Activated gamma-delta T cell treated with anti-CD3 and anti-CD28 coated beads, Interleukin-2, amount 50 U/mL, for 16 hours (primary cell): ENCODE measurements around the gene PALD1.

ENCODE experiments used
- DNase-seq: peaks from one replicate; pipeline ENCODE4 v3.0.0-alpha.2; 2020; ENCODE audit warnings: low read depth

Gene PALD1

DNA sequence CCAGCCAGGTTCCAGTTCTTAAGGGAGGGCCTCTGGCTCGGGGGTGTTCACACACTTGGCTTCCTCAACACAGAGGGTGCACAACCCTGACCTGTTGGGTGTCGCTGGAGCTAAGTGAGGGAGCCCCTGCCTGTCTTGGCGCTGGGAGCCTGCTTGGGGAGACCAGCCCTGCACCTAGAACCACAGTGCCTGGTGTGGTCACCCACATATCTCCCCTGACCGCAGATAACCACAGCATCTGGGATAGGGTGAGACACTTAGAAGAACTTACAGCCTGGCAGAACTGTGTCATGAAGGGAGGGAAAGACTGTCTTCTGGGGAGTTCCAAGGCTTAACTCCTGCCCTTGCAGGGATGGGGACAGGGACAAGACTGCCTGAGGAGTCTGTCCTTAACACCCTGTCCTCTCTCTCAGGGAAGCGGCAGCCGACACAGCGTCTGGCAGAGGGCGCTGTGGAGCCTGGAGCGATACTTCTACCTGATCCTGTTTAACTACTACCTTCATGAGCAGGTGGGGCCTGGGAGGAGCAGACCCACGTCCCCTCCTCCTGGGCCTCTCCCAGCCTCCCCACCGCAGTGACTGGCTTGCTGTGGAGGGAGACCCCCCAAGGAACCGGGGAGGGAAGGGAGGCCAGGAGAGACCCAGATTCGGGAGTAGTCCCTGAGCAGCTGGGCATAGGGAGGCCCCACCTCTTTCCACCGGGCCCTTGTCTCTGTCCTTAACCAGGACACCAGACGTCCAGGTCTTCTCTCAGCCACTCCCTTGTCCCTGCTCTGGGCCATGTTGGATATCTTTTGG is 59.0 kb downstream of the PALD1 start:
- DNase-seq = no peak

DNA sequence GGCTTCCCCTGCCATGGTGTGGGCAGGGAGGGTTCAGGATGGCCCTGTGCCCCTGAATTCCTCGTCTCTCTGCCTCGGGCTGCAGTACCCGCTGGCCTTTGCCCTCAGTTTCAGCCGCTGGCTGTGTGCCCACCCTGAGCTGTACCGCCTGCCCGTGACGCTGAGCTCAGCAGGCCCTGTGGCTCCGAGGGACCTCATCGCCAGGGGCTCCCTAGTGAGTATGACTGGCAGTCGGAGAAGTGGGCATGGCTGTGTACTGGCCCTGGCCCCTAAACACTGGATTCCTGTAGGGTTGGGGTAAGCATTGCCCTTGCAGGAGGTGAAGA is 59.6 kb downstream of the PALD1 start:
- DNase-seq = no peak

DNA sequence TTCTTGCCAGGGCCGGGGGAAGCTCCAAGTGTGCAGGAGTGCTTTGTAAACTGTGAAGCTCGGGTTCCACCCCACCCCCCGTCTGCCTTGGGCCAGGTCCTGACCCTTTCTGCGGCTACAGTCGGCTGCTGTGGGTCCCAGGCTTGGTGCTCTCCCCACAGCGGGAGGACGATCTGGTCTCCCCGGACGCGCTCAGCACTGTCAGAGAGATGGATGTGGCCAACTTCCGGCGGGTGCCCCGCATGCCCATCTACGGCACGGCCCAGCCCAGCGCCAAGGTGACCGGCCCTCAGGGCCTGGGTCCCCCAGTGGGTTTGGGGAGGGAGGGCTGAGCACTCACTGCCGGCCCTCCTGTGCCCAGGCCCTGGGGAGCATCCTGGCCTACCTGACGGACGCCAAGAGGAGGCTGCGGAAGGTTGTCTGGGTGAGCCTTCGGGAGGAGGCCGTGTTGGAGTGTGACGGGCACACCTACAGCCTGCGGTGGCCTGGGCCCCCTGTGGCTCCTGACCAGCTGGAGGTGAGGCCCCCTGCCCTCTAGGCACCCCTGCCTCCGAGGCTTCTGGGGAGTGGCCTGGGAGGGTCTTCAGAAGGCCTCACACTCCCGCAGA is 60.3 kb downstream of the PALD1 start:
- DNase-seq = no peak

DNA sequence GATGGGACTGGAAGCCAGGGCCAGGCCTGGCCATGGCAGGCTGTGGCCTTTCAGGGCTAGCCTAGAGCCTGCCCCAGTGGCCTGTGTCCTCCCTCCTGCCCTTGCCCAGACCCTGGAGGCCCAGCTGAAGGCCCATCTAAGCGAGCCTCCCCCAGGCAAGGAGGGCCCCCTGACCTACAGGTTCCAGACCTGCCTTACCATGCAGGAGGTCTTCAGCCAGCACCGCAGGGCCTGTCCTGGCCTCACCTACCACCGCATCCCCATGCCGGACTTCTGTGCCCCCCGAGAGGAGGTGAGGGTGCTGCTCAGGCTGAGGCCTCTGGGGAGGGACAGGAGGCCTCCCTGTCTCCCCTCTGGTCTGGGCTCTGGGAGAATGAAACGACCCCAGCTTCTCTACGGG is 60.9 kb downstream of the PALD1 start:
- DNase-seq = no peak

DNA sequence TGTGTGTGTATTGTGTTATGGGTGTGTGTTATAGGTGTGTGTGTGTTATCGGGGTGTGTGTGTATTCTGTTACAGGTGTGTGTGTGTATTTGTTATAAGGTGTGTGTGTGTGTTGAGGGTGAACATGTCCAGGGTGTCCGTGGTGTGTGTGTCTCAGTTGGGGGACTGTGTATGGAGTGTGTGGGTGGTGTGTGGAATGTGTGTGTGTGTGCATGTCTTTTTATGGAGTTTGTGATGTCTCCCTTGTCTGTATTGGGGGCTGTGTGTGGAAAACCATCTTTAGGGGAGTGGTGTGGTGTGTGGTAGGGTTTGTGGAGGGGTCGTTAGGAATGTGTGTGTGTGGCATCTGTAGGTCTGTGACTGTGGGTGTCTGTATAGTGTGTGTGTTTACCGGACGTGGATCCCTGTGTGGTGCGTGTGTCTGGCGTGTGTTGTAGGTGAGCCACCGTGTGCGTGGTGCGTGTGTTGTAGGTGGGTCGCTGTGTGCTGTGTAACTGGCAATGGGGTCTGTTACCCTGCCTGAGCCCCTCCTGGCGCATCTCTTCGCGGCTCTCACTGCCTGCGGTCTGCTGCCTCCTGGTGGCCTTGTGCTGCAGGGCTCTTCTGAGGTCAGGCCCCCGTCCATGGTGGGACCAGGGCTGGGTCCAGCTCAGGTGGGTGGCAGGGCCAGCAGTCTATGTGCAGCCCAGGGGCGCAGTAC is 61.7 kb downstream of the PALD1 start:
- no peak for DNase-seq

DNA sequence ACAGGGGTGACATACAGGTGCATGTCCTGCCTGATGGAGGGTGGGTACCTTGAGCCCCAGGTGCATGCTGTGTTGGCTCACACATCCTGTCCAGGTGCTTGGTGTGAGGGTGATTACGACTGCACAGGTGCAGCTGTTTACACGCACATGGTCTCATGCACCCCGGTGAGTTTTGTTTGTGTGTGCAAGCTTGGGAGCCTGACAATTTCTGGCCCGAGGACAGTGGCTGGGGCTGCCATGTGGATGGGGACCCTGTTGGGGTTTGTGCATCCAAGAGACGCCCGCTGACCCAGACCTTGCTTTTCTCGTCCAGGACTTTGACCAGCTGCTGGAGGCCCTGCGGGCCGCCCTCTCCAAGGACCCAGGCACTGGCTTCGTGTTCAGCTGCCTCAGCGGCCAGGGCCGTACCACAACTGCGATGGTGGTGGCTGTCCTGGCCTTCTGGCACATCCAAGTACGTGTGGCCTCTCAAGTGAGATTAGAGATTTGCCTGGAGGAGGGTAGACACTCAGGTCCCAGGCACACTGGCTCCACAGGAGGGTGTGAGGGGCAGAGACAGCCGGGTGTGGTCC is 62.3 kb downstream of the PALD1 start:
- no peak for DNase-seq

DNA sequence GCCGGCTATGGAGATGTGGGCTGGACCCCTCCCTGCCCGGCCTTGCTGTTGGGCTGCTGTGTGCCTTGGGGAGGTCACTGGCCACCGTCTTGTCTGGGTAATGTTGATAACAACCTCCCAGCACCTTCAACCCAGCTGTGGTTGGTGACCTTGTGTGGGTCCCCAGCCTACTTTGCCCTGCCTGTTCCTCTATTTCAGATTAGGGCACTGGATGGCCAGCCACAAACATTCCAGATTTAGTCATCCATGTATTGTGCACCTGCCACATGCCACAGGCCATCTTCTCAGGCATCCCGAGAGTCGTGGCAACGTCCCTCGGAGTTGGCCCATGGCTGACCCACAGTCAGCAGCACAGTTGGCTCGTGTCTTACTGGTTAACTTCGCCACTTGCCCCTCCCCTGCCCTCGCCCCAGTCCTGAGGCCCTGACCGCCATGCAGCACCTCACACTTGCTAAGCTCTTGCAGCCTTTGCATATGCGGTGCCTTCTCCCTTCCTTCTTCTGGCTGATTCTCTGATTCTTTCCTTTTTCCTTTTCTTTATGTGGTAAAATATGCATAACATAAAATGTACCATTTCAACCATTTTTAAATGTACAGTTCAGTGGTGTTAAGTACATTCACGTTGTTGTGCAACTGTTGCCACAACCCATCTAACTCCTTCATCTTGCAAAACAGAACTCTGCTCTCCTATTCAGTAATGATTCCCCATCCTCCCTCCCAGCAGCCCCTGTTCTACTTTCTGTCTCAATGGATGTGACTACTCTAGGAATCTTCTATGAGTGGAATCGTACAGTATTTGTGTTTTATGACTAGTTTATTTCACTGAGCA is 63.4 kb downstream of the PALD1 start:
- DNase-seq = no peak

DNA sequence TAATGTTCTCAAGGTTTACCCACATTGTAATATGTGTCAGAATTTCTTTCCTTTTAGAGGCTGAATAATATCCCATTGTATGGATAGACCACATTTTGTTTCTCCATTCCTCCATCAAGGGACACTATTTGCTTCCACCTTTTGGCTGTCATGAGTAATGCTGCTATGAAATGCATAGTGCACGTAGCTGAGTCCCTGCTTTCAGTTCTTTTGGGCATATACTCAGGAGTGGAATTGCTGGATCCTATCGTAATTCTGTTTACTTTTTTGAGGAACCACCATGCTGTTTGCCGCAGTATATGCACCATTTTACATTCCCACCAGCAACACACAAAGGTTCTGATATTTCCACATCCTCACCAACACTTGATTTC is 64.0 kb downstream of the PALD1 start:
- no peak for DNase-seq

DNA sequence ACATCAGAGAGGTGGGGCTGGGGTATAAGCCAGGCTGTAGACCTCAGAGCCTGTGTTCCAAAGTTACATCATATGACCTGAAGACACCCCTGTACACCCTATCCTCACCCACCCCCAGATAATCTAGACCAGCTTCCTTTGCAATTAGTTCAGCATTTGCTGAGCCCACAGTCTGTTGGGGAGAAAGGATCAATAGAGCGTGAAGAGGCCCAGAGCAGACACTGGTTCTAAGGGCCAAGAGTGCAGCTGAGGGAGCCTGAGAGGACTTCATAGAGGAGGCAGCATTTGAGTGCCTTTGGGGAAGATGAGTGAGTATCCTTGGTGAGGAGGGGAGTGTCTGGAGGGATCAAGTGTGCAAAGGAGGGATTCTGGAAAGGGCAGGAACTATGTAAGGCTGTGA is 65.3 kb downstream of the PALD1 start:
- DNase-seq = no peak

DNA sequence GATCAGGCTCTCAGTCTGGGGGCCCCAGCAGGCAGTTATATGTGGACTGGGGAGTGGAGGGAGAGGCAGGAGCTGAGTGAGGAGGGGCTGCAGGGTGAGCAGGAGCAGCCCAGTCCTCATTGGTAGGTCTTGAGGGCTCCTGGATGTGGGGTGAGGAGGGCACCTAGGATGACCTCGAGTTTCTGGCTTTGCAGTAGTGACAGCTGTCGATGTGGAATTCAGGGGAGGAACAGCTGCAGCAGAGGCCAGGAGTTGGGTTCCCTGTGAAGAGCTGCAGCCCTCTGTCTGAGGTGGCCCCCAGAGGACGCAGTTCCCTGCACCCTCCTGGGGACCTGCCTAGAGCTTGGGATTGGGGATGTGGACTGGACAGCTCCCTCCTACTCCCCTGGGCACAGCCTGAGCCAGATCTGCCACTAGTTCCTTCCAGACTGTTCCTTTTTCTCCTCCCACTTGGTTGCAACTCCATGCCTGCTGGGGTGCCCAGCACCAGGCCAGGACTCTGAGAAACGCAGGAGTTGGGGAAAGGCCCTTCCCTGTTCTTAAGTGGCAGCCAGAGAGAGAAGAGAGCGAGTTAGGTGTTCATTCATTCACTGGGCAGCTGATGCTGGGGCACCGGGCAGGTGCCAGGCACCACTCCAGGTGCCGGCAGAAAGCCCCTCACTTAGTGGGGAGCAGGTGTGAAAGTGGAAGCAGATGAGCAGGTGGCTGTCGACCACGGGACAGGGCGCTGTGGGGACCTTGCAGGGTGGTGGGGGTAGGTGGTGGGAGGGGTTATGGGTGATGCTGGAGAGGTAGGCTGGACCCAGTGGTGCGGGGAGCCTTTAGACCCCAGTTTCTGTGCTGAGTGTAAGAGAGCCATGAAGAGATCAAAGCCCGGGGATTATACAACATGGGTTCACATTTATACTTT is 66.1 kb downstream of the PALD1 start:
- no peak for DNase-seq

DNA sequence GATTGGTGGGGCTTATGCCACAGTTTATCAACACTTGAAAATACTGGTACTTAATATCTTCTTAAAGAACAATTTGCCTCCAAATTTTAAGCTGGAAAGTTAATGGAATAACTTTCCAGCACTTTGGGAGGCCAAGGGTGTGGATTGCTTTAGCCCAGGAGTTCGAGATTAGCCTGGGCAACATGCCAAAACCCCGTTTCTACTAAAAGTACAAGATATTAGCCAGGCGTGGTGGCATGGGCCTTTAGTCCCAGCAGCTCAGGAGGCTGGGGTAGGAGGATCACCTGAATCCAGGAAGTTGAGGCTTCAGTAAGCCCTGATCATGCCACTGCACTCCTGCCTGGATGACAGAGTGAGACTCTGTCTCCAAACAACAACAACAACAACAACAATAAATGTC is 68.0 kb downstream of the PALD1 start:
- DNase-seq = no peak

DNA sequence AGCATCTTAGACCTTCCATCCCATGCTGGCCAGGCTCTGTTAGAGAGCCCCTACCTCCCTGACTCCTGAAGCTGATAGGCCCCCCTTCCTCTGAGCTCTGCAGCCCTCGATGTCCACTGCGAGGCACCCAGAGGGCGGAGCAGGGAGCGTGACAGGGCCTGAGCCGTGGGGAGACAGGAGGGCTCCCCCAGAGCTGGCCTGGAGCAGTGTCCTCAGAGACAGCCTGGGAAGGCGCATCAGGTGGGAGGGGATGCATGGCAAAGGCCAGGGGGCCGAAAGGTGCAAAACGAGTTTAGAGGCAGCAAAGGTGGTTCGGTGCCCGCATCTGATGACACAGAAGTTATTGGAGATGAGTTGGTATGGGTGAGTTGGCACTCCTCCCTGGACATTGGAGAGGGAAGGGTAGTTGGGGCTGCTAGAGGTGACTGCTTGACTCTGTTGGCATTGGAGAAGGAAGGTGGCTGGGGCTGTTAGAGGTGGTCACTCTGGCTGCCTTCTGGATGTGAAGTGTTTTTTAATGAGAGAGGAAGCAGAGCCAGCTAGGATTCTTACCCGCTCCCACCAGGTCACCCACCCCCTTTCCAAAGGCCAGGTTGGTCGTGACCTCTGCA is 70.9 kb downstream of the PALD1 start:
- no peak for DNase-seq

DNA sequence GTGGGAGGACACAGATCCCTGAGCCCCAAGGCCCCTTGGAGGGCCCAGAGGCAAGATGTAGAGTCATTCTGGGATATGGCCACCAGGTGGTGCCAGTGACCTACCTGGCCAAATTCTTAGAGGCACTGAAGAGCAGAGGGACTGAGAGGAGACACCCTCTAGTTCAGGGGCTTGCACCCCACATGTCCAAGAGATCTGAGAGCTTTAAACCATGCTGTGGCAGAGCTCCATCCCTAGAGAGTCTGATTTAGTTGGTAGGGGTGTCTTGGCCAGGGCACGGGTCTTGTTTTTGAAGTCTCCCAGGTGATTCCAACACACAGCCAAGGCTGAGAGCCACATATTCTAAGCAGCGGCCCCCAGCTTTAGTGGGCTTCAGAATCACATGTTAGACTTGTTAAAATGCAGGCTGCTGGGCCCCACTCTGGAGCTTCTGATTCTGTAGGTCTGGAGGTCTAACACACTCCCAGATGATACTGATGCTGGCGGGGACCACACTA is 71.4 kb downstream of the PALD1 start:
- DNase-seq = peak; percentile 63

DNA sequence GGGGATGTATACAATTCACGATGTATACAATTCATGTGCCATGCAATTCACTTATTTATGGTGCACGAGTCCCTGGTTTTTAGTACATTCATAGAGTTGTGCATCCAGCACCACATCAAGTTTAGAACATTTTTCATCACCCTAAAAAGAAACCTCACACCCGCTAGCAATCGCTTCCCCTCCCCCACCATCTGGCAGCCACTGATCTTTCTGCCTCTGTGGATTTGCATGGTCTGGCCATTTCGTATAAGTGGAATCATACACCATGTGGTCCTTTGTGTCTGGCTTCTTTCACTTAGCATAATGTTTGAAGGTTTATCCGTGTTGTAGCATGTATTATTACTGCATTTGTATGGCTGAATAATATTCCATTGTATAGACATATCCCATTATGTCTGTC is 71.9 kb downstream of the PALD1 start:
- DNase-seq = no peak

DNA sequence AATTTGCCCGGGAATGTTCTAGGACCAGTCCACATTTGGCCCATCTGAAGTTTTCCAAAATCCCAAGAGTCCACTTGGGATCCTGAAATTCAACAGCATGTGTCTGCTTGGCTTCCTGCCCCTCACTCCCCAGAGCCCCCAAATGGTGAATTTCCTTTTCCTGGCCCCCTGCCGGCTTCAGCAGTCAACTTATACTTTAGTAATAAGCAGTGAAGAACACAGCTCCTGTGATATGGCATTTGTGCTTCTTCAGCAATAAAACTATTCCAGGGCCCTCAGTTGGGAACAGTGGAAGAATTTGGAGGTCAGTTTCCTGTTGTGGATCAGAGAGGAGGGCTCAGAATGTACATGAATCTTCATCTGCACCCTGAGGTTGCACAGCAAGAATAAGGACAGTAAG is 72.9 kb downstream of the PALD1 start:
- DNase-seq = no peak

DNA sequence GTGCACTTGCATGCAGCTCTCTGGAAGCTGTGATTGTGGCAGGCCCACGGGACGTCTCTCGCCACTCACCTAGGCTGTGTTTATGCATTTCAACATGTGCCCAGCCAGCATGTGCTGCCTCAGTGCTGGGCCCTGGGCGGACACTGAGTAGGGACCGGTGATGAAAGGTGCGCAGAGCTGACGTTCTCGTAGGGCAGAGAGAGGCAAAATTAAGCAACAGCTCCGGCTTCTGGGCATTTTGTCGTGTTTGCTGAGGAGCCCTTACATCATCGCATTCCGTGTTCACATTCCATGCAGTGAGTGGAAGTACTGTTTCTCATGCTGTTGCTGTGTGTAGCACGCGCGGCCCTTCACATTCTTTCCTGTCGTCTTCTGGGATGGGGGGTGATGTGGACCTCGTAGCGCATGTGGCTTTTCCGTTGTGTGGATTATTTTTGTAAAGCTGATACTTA is 73.4 kb downstream of the PALD1 start:
- no peak for DNase-seq

DNA sequence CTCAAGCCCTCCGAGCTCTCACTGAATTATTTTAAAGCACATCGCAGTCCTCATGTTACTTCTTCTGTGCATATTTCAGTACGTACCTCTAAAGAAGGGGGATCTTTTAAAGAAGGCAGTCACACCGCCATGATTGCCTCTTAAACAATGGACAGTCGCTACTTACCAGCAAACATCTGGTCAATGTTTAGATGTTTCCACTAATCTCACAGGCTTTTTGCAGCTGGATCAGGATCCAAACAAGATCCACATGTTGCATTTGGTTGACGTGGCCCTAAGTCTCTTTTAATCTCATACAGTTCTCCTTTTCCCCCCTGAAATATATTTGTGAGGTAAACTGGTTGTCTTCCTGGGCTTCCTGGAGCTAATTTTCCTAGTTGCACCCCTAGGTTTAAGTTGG is 74.0 kb downstream of the PALD1 start:
- no peak for DNase-seq

DNA sequence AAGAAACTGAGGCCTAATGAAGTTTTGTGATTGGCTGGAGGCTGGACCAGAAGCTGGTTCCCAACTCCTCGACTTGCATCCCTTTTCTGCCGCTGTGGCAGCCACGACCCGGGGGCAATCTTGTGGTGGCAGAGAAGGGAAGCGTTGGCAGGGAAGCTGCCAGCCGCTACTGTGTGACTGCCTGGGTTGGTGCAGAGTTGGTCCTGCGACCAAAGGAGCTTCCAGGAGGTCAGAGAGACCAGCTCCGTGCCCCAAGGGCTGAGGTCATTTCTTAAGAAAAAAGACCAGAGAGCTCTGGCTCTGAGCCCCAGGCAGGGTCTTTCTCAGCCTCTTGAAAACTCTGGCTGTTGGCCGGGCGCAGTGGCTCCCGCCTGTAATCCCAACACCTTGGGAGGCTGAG is 76.8 kb downstream of the PALD1 start:
- no peak for DNase-seq

DNA sequence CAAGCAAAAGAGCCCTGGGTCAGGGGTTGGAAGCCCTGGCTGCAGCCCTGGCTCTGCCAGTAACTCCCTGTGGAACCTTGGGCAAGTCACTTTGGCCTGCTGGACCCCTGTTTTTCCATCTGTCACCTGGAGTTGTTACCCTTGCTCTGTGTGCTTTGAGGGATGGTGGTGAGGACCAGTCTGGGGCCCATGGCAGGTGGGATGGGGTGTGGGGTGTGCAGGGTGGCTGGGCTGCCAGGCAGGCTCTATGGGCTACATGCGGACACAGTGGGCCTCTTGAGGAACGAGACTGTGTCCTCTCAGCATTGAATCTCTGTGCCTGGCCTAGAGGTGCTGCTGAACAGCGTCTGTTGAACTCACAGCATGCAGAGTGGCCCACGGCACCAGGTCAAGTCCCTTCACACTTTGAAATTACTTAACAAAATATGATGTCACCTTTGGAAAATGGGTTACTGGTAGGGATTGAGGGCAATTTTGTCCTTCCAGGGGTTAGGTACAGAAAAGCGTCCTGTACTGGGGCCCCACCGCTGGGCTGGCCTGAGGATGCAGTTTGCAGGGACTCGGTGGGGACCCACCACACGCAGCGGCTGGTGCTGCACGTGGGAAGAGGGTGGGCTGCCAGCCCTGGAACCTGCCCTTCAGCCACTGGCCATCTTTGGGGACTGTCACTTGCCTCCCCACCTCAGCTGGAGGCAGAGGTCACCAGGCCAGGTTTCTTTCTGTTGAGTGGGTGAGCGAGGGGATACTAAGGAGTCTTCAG is 78.7 kb downstream of the PALD1 start:
- DNase-seq = no peak

DNA sequence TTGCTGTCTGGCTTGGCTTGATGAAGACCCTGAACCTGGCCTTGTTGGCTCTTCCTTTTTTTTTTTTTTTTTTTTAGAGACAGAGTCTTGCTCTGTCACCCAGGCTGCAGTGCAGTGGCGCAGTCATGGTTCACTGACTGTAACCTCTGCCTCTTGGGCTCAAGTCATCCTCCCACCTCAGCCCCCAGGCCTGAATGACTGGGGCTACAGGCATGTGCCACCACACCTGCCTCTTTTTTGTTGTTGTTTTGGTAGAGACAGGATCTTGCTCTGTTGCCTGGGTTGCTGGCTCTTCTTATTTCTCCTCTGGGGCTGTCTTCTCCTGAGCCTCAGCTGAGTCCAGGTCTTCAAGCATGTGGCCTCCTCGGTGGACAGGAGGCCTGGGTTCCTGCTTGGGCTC is 79.3 kb downstream of the PALD1 start:
- no peak for DNase-seq
